ENCODE data around the gene FITM1.

FITM1 gene

GRCh38 chr14:24086193-24086955 is 44.1 kb upstream of the FITM1 start:
- no peak for TF ChIP-seq CTCF (IDR thresholded peaks at IDR 0.05)
- TF ChIP-seq ZFX (IDR thresholded peaks at IDR 0.05; ENCODE audit: borderline replicate concordance) = no peak
- no peak overlapping the region for H3K27ac ChIP-seq

- TF ChIP-seq ZFX (IDR thresholded peaks at IDR 0.05; ENCODE audit: borderline replicate concordance) = no peak
- TF ChIP-seq CTCF (IDR thresholded peaks at IDR 0.05) = no peak
- no peak overlapping the region for H3K27ac ChIP-seq
These were observed 43.5 kb upstream of the FITM1 start for GRCh38 chr14:24087004-24087403.

- no peak for TF ChIP-seq ZFX (IDR thresholded peaks at IDR 0.05; ENCODE audit: borderline replicate concordance)
- no peak for TF ChIP-seq CTCF (IDR thresholded peaks at IDR 0.05)
- no peak overlapping the region for H3K27ac ChIP-seq
These were observed 42.4 kb upstream of the FITM1 start for GRCh38 chr14:24088095-24088494.

GRCh38 chr14:24089890-24090289 is 40.6 kb upstream of the FITM1 start:
- H3K27ac ChIP-seq = no peak overlapping the region
- TF ChIP-seq ZFX (IDR thresholded peaks at IDR 0.05; ENCODE audit: borderline replicate concordance) = no peak
- no peak for TF ChIP-seq CTCF (IDR thresholded peaks at IDR 0.05)

- TF ChIP-seq CTCF (IDR thresholded peaks at IDR 0.05) = no peak
- no peak for TF ChIP-seq ZFX (IDR thresholded peaks at IDR 0.05; ENCODE audit: borderline replicate concordance)
- peak overlapping the region; percentile 85; the same call in 1 of the 2 replicates for H3K27ac ChIP-seq
These were observed 38.4 kb upstream of the FITM1 start for GRCh38 chr14:24092110-24092504.

GRCh38 chr14:24092505-24093206 is 37.8 kb upstream of the FITM1 start:
- H3K27ac ChIP-seq = peak overlapping the region; percentile 85
- TF ChIP-seq CTCF (IDR thresholded peaks at IDR 0.05) = no peak
- no peak for TF ChIP-seq ZFX (IDR thresholded peaks at IDR 0.05; ENCODE audit: borderline replicate concordance)

Data from 22Rv1 (cell line).